ENCODE measurements around the gene CBFB. TPM values are rescaled to one million over a fixed set of nuclear protein-coding genes. Genes with fewer than 3 reads are reported as not detected.

The CBFB gene
- polyA plus RNA-seq, 1 donor (not counting 4 experiments of a cell fraction or from before 2014, with no cell fraction given), result 39.7 TPM

GRCh38 chr16:66984892-66985311, 44.0 kb upstream of the CBFB start:
- no peak overlapping the region for H2AFZ ChIP-seq (ENCODE audit: control insufficient read depth, low read length)
- no peak for FAIRE-seq

GRCh38 chr16:66986559-66986958, 42.4 kb upstream of the CBFB start:
- no peak overlapping the region for H3K27ac ChIP-seq (ENCODE audit: control insufficient read depth, insufficient read depth, low read length)
- H3K9me1 ChIP-seq (ENCODE audit: control insufficient read depth, extremely low read depth, insufficient read depth, low read length), result no peaks in the 10 kb centered on the region
- no peak overlapping the region for H2AFZ ChIP-seq (ENCODE audit: control insufficient read depth, low read length)
- no peaks in the 10 kb centered on the region for H3K79me2 ChIP-seq (ENCODE audit: control insufficient read depth, insufficient read depth, low read length)
- FAIRE-seq (no peak), DNase-seq (ENCODE audit: low read depth, low spot score) (no peak)
- peaks cover 9% of the 10 kb centered on the region for H3K4me1 ChIP-seq (ENCODE audit: control insufficient read depth, extremely low read depth, insufficient read depth, low read length)
- dilution Hi-C loops (cut with MboI; ENCODE audit: extremely low pct_ligation_motif_present, low sequenced_read_pairs), result no loop called here
- TF ChIP-seq CTCF (optimal IDR thresholded peaks at IDR 0.05 in 1 of 3, IDR thresholded peaks at IDR 0.05 in 1 of 3, conservative IDR thresholded peaks at IDR 0.05 in 1 of 3; ENCODE audit: extremely low read depth in 1 of 3, insufficient read depth in 2 of 3, low read length in 3 of 3) (no peak), EZH2 (IDR thresholded peaks at IDR 0.05; ENCODE audit: low read length) (no peak)
- no peak overlapping the region for H3K4me2 ChIP-seq (ENCODE audit: control insufficient read depth, extremely low read depth, insufficient read depth, low read depth, low read length)
- no peaks in the 10 kb centered on the region for H3K9me3 ChIP-seq (ENCODE audit: control insufficient read depth, low read depth, low read length)
- no peaks in the 10 kb centered on the region for H3K36me3 ChIP-seq (ENCODE audit: control insufficient read depth in 2 of 2, extremely low read depth in 1 of 2, insufficient read depth in 2 of 2, low read length in 2 of 2)
- no peaks in the 10 kb centered on the region for H3K27me3 ChIP-seq (ENCODE audit: control insufficient read depth, extremely low read depth, insufficient read depth, low read length)
- no peaks in the 10 kb centered on the region for H4K20me1 ChIP-seq (ENCODE audit: control insufficient read depth, extremely low read depth, insufficient read depth, low read length)
- H3K9ac ChIP-seq (ENCODE audit: control insufficient read depth, extremely low read depth, insufficient read depth, low read length), result no peak overlapping the region
- no peak overlapping the region for H3K4me3 ChIP-seq (ENCODE audit: control insufficient read depth in 2 of 3, extremely low read depth in 1 of 3, insufficient read depth in 2 of 3, low read depth in 1 of 3, low read length in 3 of 3)

More at GRCh38 chr16:66984892-66985311, 44.0 kb upstream of the CBFB start:
- H3K4me2 ChIP-seq (ENCODE audit: control insufficient read depth, extremely low read depth, insufficient read depth, low read depth, low read length), result no peak overlapping the region
- dilution Hi-C loops (cut with MboI; ENCODE audit: extremely low pct_ligation_motif_present, low sequenced_read_pairs), result no loop called here
- H3K9me1 ChIP-seq (ENCODE audit: control insufficient read depth, extremely low read depth, insufficient read depth, low read length), result no peaks in the 10 kb centered on the region
- H3K36me3 ChIP-seq (ENCODE audit: control insufficient read depth in 2 of 2, extremely low read depth in 1 of 2, insufficient read depth in 2 of 2, low read length in 2 of 2), result no peaks in the 10 kb centered on the region
- no peak overlapping the region for H3K27ac ChIP-seq (ENCODE audit: control insufficient read depth, insufficient read depth, low read length)
- H3K4me1 ChIP-seq (ENCODE audit: control insufficient read depth, extremely low read depth, insufficient read depth, low read length), result peaks cover 9% of the 10 kb centered on the region
- TF ChIP-seq CTCF (optimal IDR thresholded peaks at IDR 0.05 in 1 of 3, IDR thresholded peaks at IDR 0.05 in 1 of 3, conservative IDR thresholded peaks at IDR 0.05 in 1 of 3; ENCODE audit: extremely low read depth in 1 of 3, insufficient read depth in 2 of 3, low read length in 3 of 3) (no peak), EZH2 (IDR thresholded peaks at IDR 0.05; ENCODE audit: low read length) (no peak)
- no peak overlapping the region for H3K4me3 ChIP-seq (ENCODE audit: control insufficient read depth in 2 of 3, extremely low read depth in 1 of 3, insufficient read depth in 2 of 3, low read depth in 1 of 3, low read length in 3 of 3)
- no peaks in the 10 kb centered on the region for H4K20me1 ChIP-seq (ENCODE audit: control insufficient read depth, extremely low read depth, insufficient read depth, low read length)
- H3K79me2 ChIP-seq (ENCODE audit: control insufficient read depth, insufficient read depth, low read length), result no peaks in the 10 kb centered on the region
- no peaks in the 10 kb centered on the region for H3K27me3 ChIP-seq (ENCODE audit: control insufficient read depth, extremely low read depth, insufficient read depth, low read length)
- H3K9ac ChIP-seq (ENCODE audit: control insufficient read depth, extremely low read depth, insufficient read depth, low read length), result no peak overlapping the region
- H3K9me3 ChIP-seq (ENCODE audit: control insufficient read depth, low read depth, low read length), result no peaks in the 10 kb centered on the region
- DNase-seq (ENCODE audit: low read depth, low spot score), result no peak
